H1 (cell line): ENCODE results near the gene SEMA4C. TPM values are rescaled to one million over a fixed set of nuclear protein-coding genes. Genes with fewer than 3 reads are reported as not detected.

Experiments
- CTCF ChIA-PET: fragments of 300-600 bp; sonication (Branson Sonifier 250); formaldehyde crosslinking; loops from one replicate; lab custom pipeline; 2021; ENCODE audit not compliant: partially characterized antibody; lab: Charles Lee
- POLR2A ChIA-PET: fragments of 300-600 bp; sonication (Branson Sonifier 250); formaldehyde crosslinking; loops from one replicate; lab custom pipeline; 2021; ENCODE audit warnings: inconsistent platforms; ENCODE audit not compliant: partially characterized antibody; lab: Charles Lee
- DNase-seq, 2 experiments: peaks; one replicate each; pipeline versions ENCODE4 v3.0.0 to v3.0.0-alpha.2; 2010 to 2022; ENCODE audit warnings: low spot score in 2 of 2, low read depth in 1 of 2, mixed read lengths in 1 of 2
- FAIRE-seq: peaks from 2 replicates; lab custom pipeline; 2011; peaks lifted over from hg19 to GRCh38; lab: Jason Lieb, UNC
- H2AFZ ChIP-seq: 2 replicates; pipeline ENCODE4 v1.8.1; 2012; ENCODE audit warnings: low read length, inconsistent platforms
- H2AK5ac ChIP-seq: 2 replicates; pipeline ENCODE4 v1.6.1; 2013; ENCODE audit warnings: low read depth, low read length
- H2BK120ac ChIP-seq: replicated peaks from 2 replicates; pipeline ENCODE3; 2013; ENCODE audit warnings: low read depth, low read length, inconsistent platforms
- H2BK12ac ChIP-seq: 2 replicates; pipeline ENCODE4 v1.6.1; 2013; ENCODE audit warnings: low read depth, low read length
- H2BK15ac ChIP-seq: 2 replicates; pipeline ENCODE4 v1.6.1; 2013; ENCODE audit warnings: low read length
- H2BK20ac ChIP-seq: 2 replicates; pipeline ENCODE4 v1.6.1; 2013; ENCODE audit warnings: low read length
- H2BK5ac ChIP-seq: 2 replicates; pipeline ENCODE4 v1.6.1; 2013; ENCODE audit warnings: low read depth, low read length
- H3K14ac ChIP-seq: 2 replicates; pipeline ENCODE4 v1.6.1; 2013; ENCODE audit warnings: inconsistent platforms; ENCODE audit not compliant: insufficient read length
- H3K18ac ChIP-seq: 2 replicates; pipeline ENCODE4 v1.6.1; 2013; ENCODE audit warnings: low read length; ENCODE audit errors: extremely low read depth
- H3K23ac ChIP-seq: 2 replicates; pipeline ENCODE4 v1.6.1; 2013; ENCODE audit warnings: inconsistent platforms; ENCODE audit not compliant: insufficient read length
- H3K23me2 ChIP-seq: 2 replicates; pipeline ENCODE4 v1.6.1; 2013; ENCODE audit warnings: low read depth, low read length
- H3K27ac ChIP-seq: 2 replicates; pipeline ENCODE4 v1.6.1; 2011; ENCODE audit warnings: low read depth, low read length, inconsistent platforms
- H3K27me3 ChIP-seq, 4 experiments: replicated peaks in 1 of 4; 1 replicate in 1 of 4; 2 replicates in 3 of 4; pipeline versions ENCODE4 v1.6.1 to v1.8.1; 2011 to 2013; ENCODE audit warnings: low read length in 3 of 4, mild to moderate bottlenecking in 3 of 4, inconsistent platforms in 2 of 4, mixed read lengths in 2 of 4, moderate library complexity in 1 of 4; ENCODE audit not compliant: control insufficient read depth in 3 of 4, insufficient read depth in 3 of 4; ENCODE audit errors: extremely low read depth in 1 of 4
- H3K36me3 ChIP-seq, 4 experiments: 2 replicates each; pipeline versions ENCODE4 v1.6.1 to v1.8.1; 2011 to 2013; ENCODE audit warnings: mild to moderate bottlenecking in 4 of 4, low read length in 3 of 4, moderate library complexity in 2 of 4, control low read depth in 1 of 4, inconsistent platforms in 1 of 4; ENCODE audit not compliant: insufficient read depth in 4 of 4, control insufficient read depth in 2 of 4
- H3K4ac ChIP-seq: replicated peaks from 2 replicates; pipeline ENCODE3; 2013; ENCODE audit warnings: low read length, low read depth, mixed read lengths, inconsistent platforms; ENCODE audit not compliant: insufficient read length
- H3K4me1 ChIP-seq, 4 experiments: replicated peaks in 1 of 4; 1 replicate in 1 of 4; 2 replicates in 3 of 4; pipeline versions ENCODE4 v1.6.1 to v1.8.1; 2011 to 2013; ENCODE audit warnings: low read length in 3 of 4, inconsistent platforms in 2 of 4, mixed read lengths in 1 of 4; ENCODE audit not compliant: insufficient read depth in 4 of 4, control insufficient read depth in 3 of 4
- H3K4me2 ChIP-seq, 2 experiments: 2 replicates each; pipeline versions ENCODE4 v1.6.1 to v1.8.1; 2011 to 2013; ENCODE audit warnings: low read depth in 2 of 2, low read length in 2 of 2, control low read depth in 1 of 2, inconsistent platforms in 1 of 2, mild to moderate bottlenecking in 1 of 2; ENCODE audit not compliant: insufficient read depth in 1 of 2
- H3K4me3 ChIP-seq, 4 experiments: fragments of 200-600, 300-600 bp in 1 of 4; sonication (generic), shearing (Covaris generic), sonication (Bioruptor Twin) in 1 of 4; 2 replicates each; pipeline versions ENCODE4 v1.5.1 to v1.8.1; 2011 to 2016; ENCODE audit warnings: low read length in 4 of 4, low read depth in 3 of 4, control low read depth in 2 of 4, inconsistent platforms in 2 of 4, mild to moderate bottlenecking in 2 of 4, mixed read lengths in 1 of 4, moderate library complexity in 1 of 4; ENCODE audit not compliant: insufficient read depth in 2 of 4; ENCODE audit errors: extremely low read depth in 1 of 4
- H3K56ac ChIP-seq: replicated peaks from 2 replicates; pipeline ENCODE3; 2013; ENCODE audit warnings: low read depth, mild to moderate bottlenecking, mixed read lengths, low read length, inconsistent platforms; ENCODE audit not compliant: insufficient read length
- H3K79me1 ChIP-seq: 2 replicates; pipeline ENCODE4 v1.6.1; 2013; ENCODE audit warnings: low read depth, low read length, control low read depth
- H3K79me2 ChIP-seq, 2 experiments: 2 replicates each; pipeline versions ENCODE4 v1.6.1 to v1.8.1; 2012 to 2013; ENCODE audit warnings: low read length in 2 of 2, mild to moderate bottlenecking in 2 of 2, inconsistent platforms in 1 of 2; ENCODE audit not compliant: insufficient read depth in 2 of 2, control insufficient read depth in 1 of 2
- H3K9ac ChIP-seq, 4 experiments: replicated peaks in 1 of 4; 1 replicate in 1 of 4; 2 replicates in 3 of 4; pipeline versions ENCODE4 v1.6.1 to v1.8.1; 2011 to 2013; ENCODE audit warnings: low read depth in 3 of 4, low read length in 3 of 4, control low read depth in 2 of 4, mild to moderate bottlenecking in 2 of 4, moderate library complexity in 2 of 4, inconsistent platforms in 1 of 4; ENCODE audit errors: extremely low read depth in 1 of 4
- H3K9me3 ChIP-seq, 2 experiments: 2 replicates each; pipeline versions ENCODE4 v1.6.1 to v1.8.1; 2012 to 2013; ENCODE audit warnings: mild to moderate bottlenecking in 2 of 2, moderate library complexity in 2 of 2, control low read depth in 1 of 2, inconsistent platforms in 1 of 2, low read depth in 1 of 2, low read length in 1 of 2, mixed read lengths in 1 of 2; ENCODE audit not compliant: insufficient read depth in 2 of 2
- H4K20me1 ChIP-seq, 2 experiments: replicated peaks in 1 of 2; 2 replicates each; pipeline versions ENCODE3 to v1.8.1; 2011 to 2013; ENCODE audit warnings: inconsistent platforms in 2 of 2, low read length in 2 of 2, mild to moderate bottlenecking in 1 of 2; ENCODE audit not compliant: insufficient read depth in 2 of 2, control insufficient read depth in 1 of 2
- H4K5ac ChIP-seq: 2 replicates; pipeline ENCODE4 v1.6.1; 2013; ENCODE audit warnings: low read length, low read depth, mixed read lengths, inconsistent platforms; ENCODE audit not compliant: insufficient read length
- H4K8ac ChIP-seq: 2 replicates; pipeline ENCODE4 v1.8.0; 2013; ENCODE audit warnings: mild to moderate bottlenecking, moderate library complexity, low read length, inconsistent platforms; ENCODE audit not compliant: insufficient read depth; ENCODE audit errors: extremely low read depth
- H4K91ac ChIP-seq: replicated peaks from 2 replicates; pipeline ENCODE3; 2013; ENCODE audit warnings: low read length, mixed read lengths, inconsistent platforms; ENCODE audit not compliant: insufficient read length
- BACH1 ChIP-seq: IDR thresholded peaks from 2 replicates; pipeline ENCODE4 v1.6.1; 2012; ENCODE audit warnings: low read length, improper control_type of control experiment
- BCL11A ChIP-seq, 2 experiments: IDR thresholded peaks; one replicate each; pipeline ENCODE4 v1.6.1; 2011; ENCODE audit warnings: low read depth in 2 of 2, low read length in 2 of 2, mild to moderate bottlenecking in 2 of 2
- CREB1 ChIP-seq: IDR thresholded peaks from 2 replicates; pipeline ENCODE4 v1.6.1; 2012; ENCODE audit warnings: inconsistent platforms
- HDAC2 ChIP-seq, 2 experiments: fragments of 300-600 bp in 1 of 2; sonication (generic) in 1 of 2; IDR thresholded peaks; 2 replicates each; pipeline ENCODE4 v1.6.1; 2011 to 2012; ENCODE audit warnings: low read depth in 2 of 2, low read length in 2 of 2, mild to moderate bottlenecking in 2 of 2, moderate library complexity in 2 of 2, borderline replicate concordance in 1 of 2, inconsistent platforms in 1 of 2
- JUND ChIP-seq: IDR thresholded peaks from 2 replicates; pipeline ENCODE4 v1.6.1; 2011; ENCODE audit warnings: mild to moderate bottlenecking, improper control_type of control experiment, low read length
- POLR2A ChIP-seq, 2 experiments: IDR thresholded peaks; 1 replicate in 1 of 2; 2 replicates in 1 of 2; pipeline ENCODE4 v1.6.1; 2011; ENCODE audit warnings: low read depth in 2 of 2, low read length in 2 of 2, mild to moderate bottlenecking in 2 of 2; ENCODE audit errors: control extremely low read depth in 1 of 2
- SRF ChIP-seq: IDR thresholded peaks from 2 replicates; pipeline ENCODE4 v1.6.1; 2011; ENCODE audit warnings: mild to moderate bottlenecking, low read depth, low read length, moderate library complexity
- TAF7 ChIP-seq: optimal IDR thresholded peaks from 2 replicates; pipeline ENCODE3; 2011; ENCODE audit warnings: low read depth, mild to moderate bottlenecking, inconsistent platforms, low read length, moderate library complexity, borderline replicate concordance
- WGBS, 2 experiments: shearing (Covaris generic) in 1 of 2; methylation state at CpG; one replicate each; pipeline versions ENCODE4 v1.1.6 to v1.1.7; 2013 to 2015; ENCODE audit warnings: low lambda C conversion rate in 2 of 2, mixed read lengths in 2 of 2, inconsistent platforms in 1 of 2, low coverage in 1 of 2, missing lambda C conversion rate in 1 of 2; ENCODE audit not compliant: insufficient replicate concordance in 2 of 2, insufficient coverage in 1 of 2, insufficient read length in 1 of 2; ENCODE audit errors: extremely low coverage in 1 of 2, missing lambda C conversion rate in 1 of 2; 5-methylcytosine and 5-hydroxymethylcytosine counted together
- polyA plus RNA-seq, 7 experiments: library from polyadenylated mRNA; depleted of rRNA in 3 of 7; stranded (reverse) in 5 of 7; unstranded in 2 of 7; fragments of >200 nt in 5 of 7; fragments of 200-250 nt in 2 of 7; gene quantifications; 1 replicate in 5 of 7; 2 replicates in 1 of 7; 4 replicates in 1 of 7; pipeline versions ENCODE4 v1.2.1 to v1.2.3, GENCODE V29; 2011 to 2013; ENCODE audit warnings: missing spikeins in 2 of 7, mixed read lengths in 2 of 7
- total RNA-seq: library from RNA; stranded (reverse); fragmentation: NEBNext Ultra II Directional; extraction: Animal tissue kit (Norgen Biotek cat#: 25700); gene quantifications from 2 replicates; pipeline ENCODE4 v1.2.1, GENCODE V29; 2021
- TF ChIP-seq, protein P1 (sequence below): IDR thresholded peaks from 2 replicates; pipeline ENCODE4 v1.6.1; 2012; ENCODE audit warnings: inconsistent platforms

Gene SEMA4C
- total and polyA plus RNA-seq, 2 of the 8 experiments (the other 6 are each of a cell fraction or from before 2014, with no cell fraction given): 47.5 to 67.3 TPM

DNA sequence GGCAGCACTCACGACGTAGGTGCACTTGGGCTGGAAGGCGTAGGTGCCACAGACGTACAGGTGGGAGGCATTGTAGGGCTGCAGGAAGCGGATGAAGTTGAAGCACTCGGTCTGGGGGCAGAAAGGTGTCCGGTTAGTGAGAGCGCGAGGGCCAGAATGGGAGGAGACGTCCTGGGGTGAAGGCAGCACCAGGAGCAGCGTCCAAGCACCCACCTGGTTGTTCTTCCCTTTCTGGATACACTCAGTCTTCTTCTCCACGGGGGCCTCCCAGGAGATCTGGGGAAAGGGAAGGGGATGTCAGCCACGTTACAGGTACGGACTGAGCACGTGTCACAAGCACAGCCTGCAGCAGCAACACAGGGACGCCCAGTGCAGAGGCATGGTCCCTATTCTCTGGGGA is 4.2 kb downstream of the SEMA4C start:
- Histone ChIP-seq H3K18ac (no peak overlapping the region), H2BK5ac (no peak overlapping the region), H4K8ac (peak overlapping the region; percentile 64; the same call in 1 of the 2 replicates), H2AK5ac (no peak overlapping the region), H2BK120ac (no peak overlapping the region), H3K4me1 (peaks cover 0 to 15% (median 11%) of the 10 kb centered on the region in 4 experiments; a peak in 6 of 7 replicates), H3K56ac (no peak overlapping the region), H3K14ac (no peak overlapping the region), H3K27me3 (peaks cover 0 to 3% (median 0%) of the 10 kb centered on the region in 4 experiments; a peak in 2 of 7 replicates), H2BK20ac (no peak overlapping the region), H4K5ac (no peak overlapping the region), H3K23ac (no peak overlapping the region), H3K9me3 (no peaks in the 10 kb centered on the region), H3K4ac (no peak overlapping the region), H3K9ac (no peak overlapping the region), H4K91ac (no peak overlapping the region), H2BK12ac (no peak overlapping the region), H3K79me2 (peaks cover 4 to 36% of the 10 kb centered on the region in 2 experiments), H2AFZ (no peak overlapping the region), H2BK15ac (no peak overlapping the region), H3K27ac (no peak overlapping the region), H3K4me2 (no peak overlapping the region), H3K23me2 (peaks cover 13% of the 10 kb centered on the region), H3K36me3 (peaks cover 34 to 64% (median 52%) of the 10 kb centered on the region in 4 experiments), H3K79me1 (peaks cover 16% of the 10 kb centered on the region), H4K20me1 (peaks cover 9 to 26% of the 10 kb centered on the region in 2 experiments), H3K4me3 (no peak overlapping the region)
- TF ChIP-seq HDAC2 (IDR thresholded peaks at IDR 0.05; ENCODE audit: borderline replicate concordance in 1 of 2, low read depth in 2 of 2, low read length in 2 of 2) (no peak), SRF (no peak), JUND (no peak), BCL11A (IDR thresholded peaks at IDR 0.05; ENCODE audit: low read depth in 2 of 2, low read length in 2 of 2) (no peak), BACH1 (no peak), CREB1 (no peak), POLR2A (IDR thresholded peaks at IDR 0.05; ENCODE audit: control extremely low read depth in 1 of 2, low read depth in 2 of 2, low read length in 2 of 2) (no peak), TAF7 (no peak)
- TF ChIP-seq, protein P1, sequence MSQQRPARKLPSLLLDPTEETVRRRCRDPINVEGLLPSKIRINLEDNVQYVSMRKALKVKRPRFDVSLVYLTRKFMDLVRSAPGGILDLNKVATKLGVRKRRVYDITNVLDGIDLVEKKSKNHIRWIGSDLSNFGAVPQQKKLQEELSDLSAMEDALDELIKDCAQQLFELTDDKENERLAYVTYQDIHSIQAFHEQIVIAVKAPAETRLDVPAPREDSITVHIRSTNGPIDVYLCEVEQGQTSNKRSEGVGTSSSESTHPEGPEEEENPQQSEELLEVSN: no peak
- ChIA-PET POLR2A (interaction anchor here (1.6 kb wide), 1 partner anchor 88 kb away, joined by 5 read pairs; no protein-coding TSS in a partner anchor), CTCF (interaction anchor here (1.0 to 6.1 kb wide), 2 partner anchors 41 to 86 kb away, joined by 3 to 47 read pairs; no protein-coding TSS in a partner anchor)
- WGBS, 2 experiments: 89% methylated on average over 11 of the region's 16 CpGs; no CpG with 5 or more reads in 1 of the 2 experiments
- no peak for DNase-seq
- FAIRE-seq: no peak
